GM19240 (cell line): ENCODE results near the gene TSC22D3.
"Not testable (repeated sequence)": the region's sequence is repeated elsewhere in the genome, so short reads cannot be mapped to it uniquely, and the experiment has no call there.

Experiments used
- DNase-seq: peaks from one replicate; pipeline ENCODE4 v3.0.0; 2011; ENCODE audit warnings: low spot score; ENCODE audit not compliant: insufficient read length

Gene TSC22D3

GRCh38 chrX:107775734-107776511 is at the start of gene TSC22D3:
TSC22D3 (minus strand) TSS chrX:107775787; CDS start chrX:107775419, 368 bp downstream.
- peak; percentile 27 for DNase-seq

- no peak for DNase-seq
Observed at GRCh38 chrX:107823456-107823855, 47.9 kb upstream of the TSC22D3 start.

GRCh38 chrX:107823042-107823441 is 47.5 kb upstream of the TSC22D3 start:
- DNase-seq, result no peak

GRCh38 chrX:107818900-107819521 is 43.4 kb upstream of the TSC22D3 start:
- no peak for DNase-seq

GRCh38 chrX:107810053-107810452 is 34.5 kb upstream of the TSC22D3 start:
- DNase-seq, result not testable (repeated sequence)

GRCh38 chrX:107805179-107805578 is 29.6 kb upstream of the TSC22D3 start:
- no peak for DNase-seq

- no peak for DNase-seq
Observed at GRCh38 chrX:107804427-107804826, 28.8 kb upstream of the TSC22D3 start.

GRCh38 chrX:107787827-107788226 is 12.2 kb upstream of the TSC22D3 start:
- no peak for DNase-seq

GRCh38 chrX:107780525-107780924 is 4.9 kb upstream of the TSC22D3 start:
- no peak for DNase-seq

- no peak for DNase-seq
Observed at GRCh38 chrX:107777536-107777832, 1.9 kb upstream of the TSC22D3 start, which contains the start of gene NCBP2L. NCBP2L (plus strand) TSS chrX:107777733; CDS start chrX:107794221, 16,488 bp downstream.

- peak; percentile 65 for DNase-seq
Observed at GRCh38 chrX:107776649-107777535, 1.3 kb upstream of the TSC22D3 start.

- no peak for DNase-seq
Observed at GRCh38 chrX:107775000-107775733, 420 bp downstream of the TSC22D3 start.

GRCh38 chrX:107773906-107774435 is 1.6 kb downstream of the TSC22D3 start:
- DNase-seq, result no peak

GRCh38 chrX:107773206-107773605 is 2.4 kb downstream of the TSC22D3 start:
- DNase-seq, result no peak

GRCh38 chrX:107769581-107770317 is 5.8 kb downstream of the TSC22D3 start:
- no peak for DNase-seq

- no peak for DNase-seq
Observed at GRCh38 chrX:107768051-107768450, 7.5 kb downstream of the TSC22D3 start.

GRCh38 chrX:107766470-107767150 is 9.0 kb downstream of the TSC22D3 start:
- no peak for DNase-seq

- DNase-seq, result no peak
Observed at GRCh38 chrX:107764845-107765608, 10.6 kb downstream of the TSC22D3 start.

GRCh38 chrX:107763647-107764046 is 11.9 kb downstream of the TSC22D3 start:
- no peak for DNase-seq
